ENCODE measurements around the gene JUP.

The JUP gene

DNA sequence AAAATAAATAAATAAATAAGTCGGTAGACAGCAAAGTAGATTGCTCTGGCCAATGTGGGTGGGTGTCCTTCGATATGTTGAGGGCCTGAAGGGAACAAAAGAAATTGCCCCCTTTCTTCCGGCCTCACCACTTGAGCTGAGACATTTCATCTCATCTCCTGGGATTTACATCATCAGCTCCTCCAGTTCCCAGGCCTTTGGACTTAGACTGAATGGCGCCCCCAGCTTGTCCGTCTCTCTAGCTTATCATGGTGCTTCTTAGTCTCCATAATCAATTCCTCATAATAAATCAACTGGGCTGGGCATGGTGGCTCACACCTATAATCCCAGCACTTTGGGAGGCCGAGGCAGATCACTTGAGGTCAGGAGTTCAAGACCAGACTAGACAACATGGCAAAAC is 38.2 kb downstream of the JUP start:
- DNase-seq = no peak

DNA sequence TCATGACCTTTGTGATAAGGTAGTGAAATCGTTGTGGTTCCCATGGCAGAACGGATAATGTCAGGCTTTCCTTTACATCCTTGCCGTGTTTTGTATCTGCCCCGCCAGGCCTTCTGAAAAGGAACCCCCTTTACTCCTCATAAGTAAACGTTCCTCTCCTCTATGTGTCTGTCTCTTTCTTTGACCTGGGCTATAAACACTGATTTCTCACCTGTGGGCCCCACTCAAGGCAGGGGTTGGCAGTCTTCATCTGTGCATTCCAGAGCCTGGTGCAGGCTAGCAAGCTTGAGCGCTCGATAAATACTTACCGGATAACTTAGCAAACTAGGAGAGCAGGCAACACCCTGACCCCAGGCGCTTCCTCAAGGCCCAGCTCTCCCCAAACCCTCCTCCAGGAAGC is 44.8 kb downstream of the JUP start:
- DNase-seq = no peak

GRCh38 chr17:41740506-41740905 is 46.0 kb downstream of the JUP start:
- no peak for DNase-seq

- no peak for DNase-seq
Measured at GRCh38 chr17:41739661-41740352, 46.7 kb downstream of the JUP start.

DNA sequence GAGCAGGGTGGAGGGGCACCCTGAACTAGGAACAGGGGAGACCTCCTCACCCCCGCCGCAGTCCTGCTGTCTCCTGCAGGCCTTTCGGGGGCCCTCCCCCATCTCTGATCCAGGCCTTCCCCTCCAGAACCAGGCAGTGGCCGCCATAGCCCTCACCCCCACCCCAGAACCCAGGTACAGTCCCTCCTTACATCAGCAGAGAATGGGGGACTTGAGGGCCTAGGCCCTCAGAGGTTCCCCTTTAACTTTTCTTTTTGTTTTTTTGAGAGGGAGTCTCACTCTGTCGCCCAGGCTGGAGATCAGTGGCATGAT is 47.8 kb downstream of the JUP start:
- DNase-seq = no peak

DNA sequence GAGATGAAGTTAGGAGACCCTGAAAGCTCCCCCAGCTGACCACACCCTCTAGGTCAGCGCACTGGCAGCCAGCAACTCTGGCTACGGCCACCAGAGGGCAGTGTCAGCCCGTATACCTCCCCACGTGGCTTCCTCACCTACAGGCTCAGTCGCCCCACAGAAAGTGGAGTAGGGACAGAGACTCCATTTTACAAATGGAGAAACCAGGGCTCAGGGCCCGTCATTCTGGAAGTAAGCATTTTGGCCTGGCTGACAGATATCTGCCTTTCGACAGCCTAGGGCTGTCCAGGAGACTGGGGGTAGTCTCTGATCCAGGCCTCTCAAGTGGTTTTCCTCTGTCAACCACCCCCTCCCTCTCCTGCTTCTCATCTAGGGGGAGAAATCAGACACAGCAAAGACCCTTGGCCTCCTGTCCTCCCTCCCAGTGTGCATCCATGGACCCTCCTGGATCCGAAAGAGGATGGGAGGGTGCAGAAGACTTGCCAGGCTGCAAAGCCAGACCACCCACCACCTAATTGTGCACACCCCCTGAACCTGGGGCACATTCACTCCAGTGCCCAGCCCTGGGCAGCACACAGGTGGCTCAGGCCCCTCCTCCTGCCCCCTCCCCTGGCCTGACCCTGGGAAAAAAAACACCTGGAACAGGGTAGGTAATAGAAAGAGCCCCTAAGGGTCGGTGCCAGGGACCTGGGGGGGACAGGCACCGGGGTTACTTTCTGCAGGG is 48.3 kb downstream of the JUP start:
- peak; percentile 46 to 85 (median 72) for DNase-seq

- peak in 1 of 6 experiments; percentile 38 for DNase-seq
Measured at GRCh38 chr17:41737680-41738023, 48.9 kb downstream of the JUP start.

DNA sequence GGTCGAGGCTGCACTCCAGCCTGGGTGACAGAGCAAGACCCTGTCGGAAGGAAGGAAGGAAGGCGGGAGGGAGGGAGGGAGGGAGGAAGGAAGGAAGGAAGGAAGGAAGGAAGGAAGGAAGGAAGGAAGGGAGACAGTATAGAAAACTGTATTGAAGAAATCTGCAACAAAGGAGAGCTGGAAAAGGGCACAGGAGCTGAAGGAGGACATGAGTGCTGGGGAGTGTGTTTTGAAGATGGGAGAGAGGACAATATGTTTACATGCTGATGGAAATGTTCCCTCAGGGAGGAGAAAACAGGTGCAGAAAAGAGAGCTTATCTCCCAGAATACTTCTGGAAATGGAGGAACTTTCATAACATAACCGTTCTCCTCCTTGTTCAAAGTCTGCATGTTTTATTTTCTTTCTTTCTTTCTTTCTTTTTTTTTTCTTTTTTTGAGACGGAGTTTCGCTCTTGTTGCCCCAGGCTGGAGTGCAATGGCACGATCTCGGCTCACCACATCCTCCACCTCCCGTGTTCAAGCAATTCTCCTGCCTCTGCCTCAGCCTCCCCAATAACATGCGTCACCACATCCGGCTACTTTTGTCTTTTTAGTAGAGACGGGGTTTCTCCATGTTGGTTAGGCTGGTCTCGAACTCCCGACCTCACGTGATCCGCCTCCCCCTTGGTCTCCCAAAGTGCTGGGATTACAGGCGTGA is 49.4 kb downstream of the JUP start:
- DNase-seq = peak in 1 of 6 experiments; percentile 25

GRCh38 chr17:41735744-41736143 is 50.8 kb downstream of the JUP start:
- no peak for DNase-seq

DNA sequence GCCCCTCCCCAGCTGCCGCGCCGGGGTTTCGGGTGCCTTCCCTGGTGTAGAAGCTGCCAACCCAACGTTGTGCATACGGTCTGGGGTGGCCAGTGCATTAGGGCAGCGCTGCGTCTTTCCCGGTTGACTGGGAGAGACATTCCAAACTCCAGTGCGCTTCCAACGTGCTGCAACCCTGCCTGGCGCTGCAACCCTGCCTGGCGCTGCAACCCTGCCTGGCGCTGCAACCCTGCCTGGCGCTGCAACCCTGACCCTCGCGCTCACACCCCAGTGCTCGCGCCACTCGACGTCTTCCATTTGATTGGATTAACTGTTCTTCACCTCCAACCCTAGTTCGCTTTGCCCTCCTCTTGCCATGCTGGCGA is 51.6 kb downstream of the JUP start:
- no peak for DNase-seq

DNA sequence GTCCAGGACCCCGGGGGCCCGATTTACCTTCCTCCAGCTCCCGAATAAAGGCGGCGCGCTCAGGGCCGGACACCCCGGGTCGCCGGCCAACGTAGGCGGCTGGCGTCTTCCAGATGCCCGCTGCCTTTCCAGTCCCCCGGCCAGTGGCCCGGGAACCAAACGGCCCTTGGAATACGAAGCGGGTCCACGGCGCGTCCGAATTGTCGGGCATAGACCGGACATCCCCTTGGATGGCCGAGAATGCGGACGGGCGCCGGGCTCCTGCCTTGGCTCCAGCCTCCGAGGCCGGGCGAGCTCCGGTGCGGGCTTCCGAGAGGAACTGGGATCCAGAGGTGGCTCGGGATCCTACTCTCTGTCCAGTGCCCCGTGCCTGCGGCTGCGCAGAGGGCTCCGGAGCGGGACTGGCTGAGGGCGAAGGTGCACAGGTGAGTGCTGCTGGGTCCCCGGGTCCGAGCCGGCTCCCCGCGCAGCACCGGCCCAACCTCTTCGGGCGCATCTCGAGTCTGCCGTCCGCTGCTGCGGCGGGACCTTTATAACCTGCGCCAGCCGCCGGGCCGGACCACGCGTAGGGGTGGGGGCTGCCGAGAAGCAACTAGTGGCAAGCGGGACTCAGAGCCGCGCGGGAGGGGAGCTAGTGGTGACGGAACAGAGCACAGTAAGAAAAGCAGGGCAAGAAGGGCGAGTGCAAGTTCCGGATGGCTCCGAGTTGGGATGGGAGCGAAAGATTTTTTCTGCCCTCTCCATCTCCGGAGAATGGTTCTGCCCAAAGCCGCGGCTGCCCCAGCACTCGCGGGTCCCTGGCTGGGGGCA is 52.2 kb downstream of the JUP start, which contains the start of gene HAP1:
HAP1 (minus strand) TSS at position 505 of the 810 bp plus-strand sequence; CDS start at position 496, 9 bp downstream.
- DNase-seq = peak in 2 of 6 experiments; percentile 1 to 13

- no peak for DNase-seq
Measured at GRCh38 chr17:41733348-41734138, 53.0 kb downstream of the JUP start.

DNA sequence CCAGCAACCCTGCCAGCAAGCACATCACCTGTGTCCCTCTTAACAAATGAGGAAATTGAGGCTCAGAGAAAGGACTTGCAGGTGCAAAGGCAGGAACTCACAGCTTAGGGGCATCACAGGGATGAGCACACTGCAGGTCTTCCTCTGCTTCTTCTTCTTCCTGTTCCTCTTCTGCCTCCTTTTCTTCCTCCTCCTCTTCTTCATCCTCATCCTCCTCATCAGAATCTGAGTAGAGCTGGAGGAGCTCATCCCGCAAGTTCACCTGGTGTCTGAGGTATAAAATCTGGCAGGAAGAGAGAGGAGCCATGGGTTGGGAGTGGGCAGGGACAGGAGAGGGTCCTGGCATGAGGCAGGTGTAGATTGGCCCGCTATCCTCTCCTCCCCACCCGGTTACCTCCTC is 54.7 kb downstream of the JUP start:
- no peak for DNase-seq

DNA sequence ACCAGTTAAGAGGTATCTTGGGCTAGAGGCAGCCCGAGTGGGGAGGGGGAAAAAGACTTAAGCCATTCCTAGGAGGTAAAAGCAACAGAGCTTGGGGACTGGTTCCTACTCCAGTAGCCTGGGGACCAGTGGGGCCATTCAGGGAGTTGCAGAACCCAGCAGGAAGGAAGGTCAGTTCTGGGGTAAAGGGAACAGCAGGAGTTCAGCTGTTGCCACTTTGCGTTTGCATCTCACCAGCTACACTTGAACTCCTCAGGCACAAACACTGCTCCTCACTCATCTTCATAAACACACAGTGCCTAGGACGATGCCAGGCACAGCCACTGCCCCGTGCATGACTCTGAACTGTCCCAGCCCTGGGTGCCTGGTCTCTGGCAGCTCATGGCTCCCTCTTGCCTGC is 56.0 kb downstream of the JUP start:
- DNase-seq = no peak

DNA sequence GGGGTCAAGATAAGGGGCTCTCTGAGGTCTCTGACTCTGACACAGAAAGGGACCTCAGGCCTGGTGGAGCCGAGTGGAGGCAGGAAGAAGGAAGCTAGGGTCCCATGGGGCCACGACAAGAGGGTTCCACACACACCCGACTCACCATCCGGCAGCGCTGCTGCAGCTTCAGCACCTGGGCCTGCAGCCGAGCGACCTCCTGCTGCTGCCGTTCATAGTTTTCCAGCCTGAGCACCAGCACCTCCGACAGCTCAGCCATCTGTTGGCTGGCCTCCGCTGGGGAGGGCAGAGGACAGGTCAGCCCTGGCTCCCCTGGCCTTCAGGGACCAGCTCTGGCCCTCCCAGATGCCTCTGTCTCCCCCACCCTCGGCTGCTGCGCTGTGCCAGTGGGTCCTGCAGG is 58.5 kb downstream of the JUP start:
- DNase-seq = no peak

DNA sequence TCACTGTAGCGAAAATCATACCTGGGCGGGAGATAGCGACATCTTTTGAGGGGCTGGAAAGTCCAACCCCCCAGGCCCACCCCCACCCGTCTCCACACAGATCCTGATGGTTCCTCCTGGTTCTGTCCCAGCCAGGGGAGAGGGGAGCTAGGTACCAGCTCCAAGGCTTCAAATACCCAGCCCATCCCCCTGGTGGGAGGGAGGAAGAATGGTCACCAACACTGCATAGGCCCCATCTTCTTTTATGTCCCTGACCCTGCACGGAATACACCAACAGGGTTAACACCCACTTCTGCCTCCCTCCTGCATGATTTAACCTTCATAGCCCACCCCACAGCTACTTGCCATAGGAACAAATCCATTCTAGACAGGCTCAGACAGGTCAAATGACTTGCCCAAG is 61.4 kb downstream of the JUP start:
- no peak for DNase-seq

DNA sequence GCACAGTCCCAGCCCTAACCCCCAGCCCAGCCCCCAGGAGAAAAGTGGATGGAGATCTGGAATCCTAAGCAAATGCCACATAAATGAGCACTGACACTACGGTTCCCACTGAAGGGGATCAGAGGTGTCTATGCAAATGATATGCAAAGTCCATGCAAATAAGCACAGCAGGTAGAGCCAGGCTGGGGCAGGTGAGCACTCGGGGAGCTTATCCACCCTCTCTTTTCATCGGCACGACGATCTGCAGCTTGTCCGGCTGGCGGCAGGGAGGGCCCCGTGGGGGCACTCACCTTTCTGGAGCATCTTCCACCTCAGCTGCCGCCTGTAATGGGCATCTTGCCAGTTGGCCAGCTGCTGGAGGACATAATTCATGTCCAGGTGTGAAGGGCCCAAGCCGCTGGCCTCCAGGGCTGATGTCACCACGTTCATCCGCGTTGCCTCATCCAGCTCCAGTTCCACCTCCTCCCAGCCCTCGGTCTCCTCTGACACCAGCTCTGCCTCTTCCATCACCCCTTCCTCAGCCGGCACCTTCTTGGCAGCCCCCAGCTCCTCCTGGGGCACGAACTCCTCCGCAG is 61.9 kb downstream of the JUP start:
- no peak for DNase-seq

GRCh38 chr17:41723801-41724475 is 62.6 kb downstream of the JUP start:
- DNase-seq = no peak

GRCh38 chr17:41722231-41722630 is 64.3 kb downstream of the JUP start:
- DNase-seq = no peak

GRCh38 chr17:41718287-41718645 is 68.2 kb downstream of the JUP start:
- DNase-seq = no peak

- peak in 2 of 6 experiments; percentile 13 to 17 for DNase-seq
Measured at GRCh38 chr17:41717408-41718286, 68.9 kb downstream of the JUP start.

Measured in stimulated activated naive CD4-positive, alpha-beta T cell (primary cell).